ENCODE results near the gene RPL27A.

The RPL27A gene

GRCh38 chr11:8721609-8722500 lies 39.3 kb downstream of the RPL27A start:
- DNase-seq = peak; percentile 78

DNA sequence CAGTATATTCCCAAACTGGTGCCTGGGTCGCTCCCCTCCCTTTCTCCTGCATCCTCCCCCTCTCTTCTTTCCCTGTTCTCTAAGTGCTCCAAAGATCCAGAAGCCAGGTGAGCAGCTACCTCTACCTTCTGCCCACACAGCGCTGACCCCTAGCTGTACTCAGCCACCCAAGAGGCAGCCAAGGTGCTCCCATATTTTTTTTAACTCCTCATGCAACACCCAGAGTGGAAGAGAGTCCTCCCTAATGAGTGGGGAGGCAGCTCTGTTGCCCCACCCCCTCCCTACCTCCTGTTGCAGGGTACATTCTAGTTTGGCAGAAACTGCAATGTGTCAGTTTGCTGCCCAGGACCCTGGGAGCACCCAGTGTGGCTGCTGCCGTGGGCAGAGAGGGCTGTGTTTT lies 40.2 kb downstream of the RPL27A start:
- DNase-seq = no peak

DNA sequence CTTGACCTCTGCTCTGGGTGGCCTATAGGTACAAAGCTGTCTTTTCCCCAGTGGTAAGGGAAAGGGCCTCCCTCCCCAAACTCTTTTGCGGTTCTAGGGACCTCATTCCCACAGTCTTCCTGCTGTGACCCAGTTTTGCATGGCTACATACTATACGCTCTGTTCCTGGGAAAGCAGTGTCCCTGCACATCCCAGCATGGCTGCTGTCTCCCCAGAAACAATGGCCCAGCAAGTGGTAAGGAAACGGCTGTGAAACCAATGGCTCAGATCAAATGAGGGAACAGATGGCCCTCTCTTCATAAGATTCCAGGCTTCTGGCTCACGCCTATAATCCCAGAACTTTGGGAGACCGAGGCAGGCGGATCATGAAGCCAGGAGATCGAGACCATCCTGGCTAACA lies 41.1 kb downstream of the RPL27A start:
- DNase-seq = no peak

GRCh38 chr11:8724682-8725081 lies 42.1 kb downstream of the RPL27A start:
- DNase-seq = no peak

DNA sequence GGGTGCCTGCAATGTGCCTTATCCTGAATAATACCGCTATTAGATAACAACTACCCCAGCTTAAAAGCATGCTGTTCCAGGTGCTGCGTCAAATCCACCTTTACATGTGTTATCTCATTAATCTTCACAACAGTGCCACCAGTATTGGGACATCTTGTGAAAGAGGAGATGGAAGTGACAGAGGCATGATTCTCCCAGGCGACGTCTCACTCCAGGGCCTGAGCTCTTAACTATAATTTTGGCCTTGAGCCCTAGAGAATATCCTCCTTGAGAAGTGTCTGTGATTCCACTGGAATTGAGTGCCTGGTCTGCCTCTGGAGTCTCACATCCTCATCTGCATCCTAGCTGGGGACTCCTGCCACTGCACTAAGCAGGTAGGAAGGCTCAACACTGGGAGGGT lies 43.8 kb downstream of the RPL27A start:
- DNase-seq = no peak

GRCh38 chr11:8728563-8728962 lies 46.0 kb downstream of the RPL27A start:
- DNase-seq = no peak

DNA sequence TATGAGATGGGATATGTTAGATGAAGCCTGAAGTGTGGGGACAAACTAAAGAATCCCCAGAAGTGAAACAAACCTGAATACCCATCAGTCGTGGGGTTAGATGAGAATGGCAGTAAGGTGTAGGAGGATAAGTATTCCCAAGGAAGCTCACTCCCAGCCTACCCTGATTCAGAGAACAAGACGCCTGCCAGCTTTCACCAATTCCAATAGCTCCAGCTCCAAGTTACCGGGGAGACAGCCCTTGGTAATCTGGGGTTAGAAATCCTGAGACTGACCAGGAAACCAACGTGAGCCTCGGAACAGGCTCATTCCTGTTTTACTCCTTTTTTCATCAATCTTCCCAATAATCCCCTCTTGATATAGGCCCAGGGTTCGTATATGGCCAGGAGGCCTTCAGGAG lies 46.5 kb downstream of the RPL27A start:
- DNase-seq = no peak

DNA sequence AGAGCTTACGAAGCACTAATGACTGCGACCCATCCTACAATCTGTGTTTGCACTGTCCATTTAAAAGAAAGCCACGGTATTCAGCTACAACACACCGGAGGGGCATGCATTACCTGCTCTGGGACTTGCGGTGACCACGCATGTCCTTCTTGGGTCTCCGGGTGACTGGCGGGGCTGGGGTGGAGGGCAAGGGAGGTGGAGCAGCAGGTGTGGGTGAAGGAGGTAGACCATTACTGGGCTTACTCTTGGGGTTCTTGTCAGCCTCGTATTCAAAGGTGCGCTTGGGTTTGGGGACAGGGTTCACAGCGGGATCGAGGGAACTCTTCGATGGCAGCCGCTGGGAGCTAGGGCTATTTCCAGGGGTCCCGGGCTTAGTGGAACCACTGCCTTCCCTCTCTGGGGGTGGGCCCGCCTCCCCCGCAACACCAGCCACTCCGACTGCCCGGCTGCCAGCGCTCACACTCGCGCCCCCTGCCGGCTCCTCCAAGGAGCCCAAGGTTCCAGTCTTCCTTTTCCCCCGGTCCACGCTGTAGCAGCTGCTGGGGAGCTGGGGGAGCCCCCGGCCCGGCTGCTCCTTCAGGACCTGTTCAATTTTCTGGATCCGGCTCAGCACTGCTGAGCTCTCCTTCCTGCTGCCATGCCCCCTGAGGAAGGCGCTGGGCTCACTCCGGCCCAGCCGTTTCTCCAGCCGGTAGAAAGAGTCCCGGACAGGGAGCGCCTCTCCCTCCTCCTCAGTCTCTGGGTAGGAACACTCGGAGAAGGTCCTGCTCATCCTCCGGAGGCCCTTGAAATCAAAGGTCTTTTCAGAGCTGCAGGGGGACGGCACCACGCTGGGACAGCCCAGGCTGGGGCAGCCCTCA lies 47.5 kb downstream of the RPL27A start:
- no peak for DNase-seq

- no peak for DNase-seq
Measured at GRCh38 chr11:8730697-8731020, 48.1 kb downstream of the RPL27A start.

DNA sequence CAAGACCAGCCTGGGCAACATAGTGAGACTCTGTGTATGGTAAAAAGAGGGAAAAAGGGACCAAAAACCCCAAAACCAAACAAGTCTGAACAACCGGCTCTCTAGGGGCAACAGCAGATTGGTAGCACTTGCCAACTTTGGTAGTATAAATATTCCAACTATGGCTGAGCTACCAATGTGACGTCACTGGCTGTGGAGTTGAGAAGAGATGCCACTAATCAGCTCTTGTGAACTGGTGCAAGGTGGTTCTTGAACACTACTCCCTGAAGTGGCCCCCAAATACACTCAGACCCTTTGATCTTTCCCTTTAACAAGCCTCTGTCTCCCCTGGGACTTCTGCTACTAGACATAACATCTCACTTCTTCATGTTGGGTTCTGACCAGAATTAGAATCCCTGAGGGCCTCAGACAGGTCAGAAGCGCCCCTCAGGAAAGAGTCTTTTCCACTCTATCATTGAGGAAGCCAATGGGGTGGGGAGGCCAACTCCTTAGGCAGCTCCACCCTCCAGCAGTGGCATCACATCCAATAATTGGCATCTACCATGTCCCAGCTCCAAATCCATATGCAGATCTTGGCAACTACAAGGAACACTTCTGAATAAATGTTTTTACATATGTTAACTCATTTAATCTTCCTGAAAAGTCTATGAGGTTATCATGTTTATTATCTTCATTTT lies 49.2 kb downstream of the RPL27A start:
- no peak for DNase-seq

DNA sequence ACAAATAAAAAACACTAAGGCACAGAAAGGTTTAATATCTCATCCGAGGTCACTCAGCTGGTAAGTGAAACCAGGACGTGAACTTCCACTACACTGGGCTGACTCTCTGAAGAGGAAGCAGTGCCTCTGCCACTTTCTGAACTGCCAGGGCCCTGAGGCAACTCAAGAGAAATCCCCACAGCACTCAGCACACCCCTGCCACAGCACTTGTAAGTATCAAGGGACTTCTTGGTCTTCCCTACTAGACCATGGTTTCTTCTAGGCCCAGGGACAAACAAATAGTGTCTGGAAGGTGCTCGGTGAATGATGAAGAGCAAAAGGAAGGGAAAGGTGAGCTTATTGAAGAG lies 49.7 kb downstream of the RPL27A start:
- DNase-seq = no peak

GRCh38 chr11:8732748-8733241 lies 50.2 kb downstream of the RPL27A start:
- no peak for DNase-seq

- no peak for DNase-seq
Measured at GRCh38 chr11:8733852-8734251, 51.3 kb downstream of the RPL27A start.

DNA sequence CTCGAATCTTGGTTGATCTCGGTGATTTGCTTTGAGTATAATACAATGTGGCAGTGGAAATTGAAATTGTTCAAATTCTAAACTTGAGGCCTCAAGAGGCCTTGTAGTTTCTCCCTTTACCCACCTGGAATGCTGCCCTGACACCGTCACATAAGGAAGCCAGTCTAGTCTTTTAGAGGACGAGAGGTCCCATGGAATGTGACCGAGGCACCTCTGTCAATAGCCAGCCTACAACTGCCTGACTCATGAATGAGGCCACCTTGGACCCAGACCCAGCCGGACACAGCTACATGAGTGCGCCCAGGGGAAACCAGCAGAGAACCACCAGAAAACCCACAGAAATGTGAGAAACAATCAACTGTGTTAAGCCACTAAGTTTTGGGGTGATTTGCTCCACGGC lies 52.5 kb downstream of the RPL27A start:
- no peak for DNase-seq

DNA sequence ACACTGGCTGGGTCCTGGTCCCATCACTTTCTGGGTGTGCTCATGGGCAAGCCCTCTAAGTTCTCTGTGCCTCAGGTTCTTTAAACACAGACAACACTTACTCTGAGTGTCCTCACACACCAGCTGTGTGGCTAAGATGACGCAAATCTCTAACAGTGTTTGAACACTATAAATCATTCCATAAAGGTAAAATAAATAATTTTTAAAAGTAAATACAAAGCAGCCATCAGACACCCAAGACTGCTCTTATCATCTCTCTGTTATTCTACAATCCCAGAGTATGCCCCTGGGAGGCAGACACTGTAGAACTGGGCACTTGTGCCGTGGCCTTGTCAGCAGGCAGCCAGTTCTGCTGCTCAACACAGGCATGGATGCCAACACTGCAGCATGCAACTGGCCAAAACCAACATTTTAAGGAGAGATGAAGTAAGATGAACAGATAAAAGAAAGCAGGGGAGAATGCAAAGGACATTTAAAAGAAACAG lies 56.8 kb downstream of the RPL27A start:
- no peak for DNase-seq

Measured in right forelimb (tissue), 1 donor.